Large intestine (tissue), 3 donors: ENCODE measurements around the gene SCNN1G. TPM values are rescaled to one million over a fixed set of nuclear protein-coding genes. Genes with fewer than 3 reads are reported as not detected.

Experiments
- DNase-seq, 2 donors: peaks; one replicate each; pipeline versions ENCODE4 v3.0.0 to v3.0.0-alpha.2; 2013
- H3K27ac ChIP-seq: one replicate; pipeline ENCODE4 v1.5.1; 2013; ENCODE audit warnings: low read length
- H3K27me3 ChIP-seq: 2 replicates; pipeline ENCODE4 v1.6.1; 2013; ENCODE audit warnings: low read length; ENCODE audit not compliant: control insufficient read depth, insufficient read depth
- H3K36me3 ChIP-seq: 2 replicates; pipeline ENCODE4 v1.6.1; 2013; ENCODE audit warnings: low read length; ENCODE audit not compliant: control insufficient read depth, insufficient read depth
- H3K4me1 ChIP-seq: one replicate; pipeline ENCODE4 v1.6.1; 2013; ENCODE audit warnings: low read length; ENCODE audit not compliant: control insufficient read depth, insufficient read depth
- H3K4me3 ChIP-seq: one replicate; pipeline ENCODE4 v1.5.1; 2013; ENCODE audit warnings: low read length
- H3K9me3 ChIP-seq: one replicate; pipeline ENCODE4 v1.6.1; 2013; ENCODE audit warnings: mild to moderate bottlenecking, low read depth, low read length, moderate library complexity; ENCODE audit not compliant: control insufficient read depth
- WGBS: methylation state at CpG from one replicate; pipeline ENCODE4 v1.1.5; 2013; ENCODE audit warnings: low lambda C conversion rate; ENCODE audit not compliant: insufficient coverage; 5-methylcytosine and 5-hydroxymethylcytosine counted together
- polyA plus RNA-seq: library from polyadenylated mRNA; unstranded; fragments of 120-200 nt; gene quantifications from one replicate; pipeline ENCODE4 v1.2.1, GENCODE V29; 2013

The SCNN1G gene
- polyA plus RNA-seq, 1 donor, result 0.03 TPM

- WGBS, result 86% methylated on average over 1 of the region's 7 CpGs
- H3K36me3 ChIP-seq, result no peaks in the 10 kb centered on the region
- H3K4me1 ChIP-seq, result no peaks in the 10 kb centered on the region
- no peak for DNase-seq
- peaks cover 11% of the 10 kb centered on the region for H3K27me3 ChIP-seq
- H3K27ac ChIP-seq, result no peak overlapping the region
- no peaks in the 10 kb centered on the region for H3K9me3 ChIP-seq
- H3K4me3 ChIP-seq, result no peak overlapping the region
These were observed 27.0 kb upstream of the SCNN1G start for GRCh38 chr16:23155445-23156049.

- Histone ChIP-seq H3K4me1 (no peaks in the 10 kb centered on the region), H3K27me3 (peaks cover 7% of the 10 kb centered on the region), H3K4me3 (no peak overlapping the region), H3K27ac (no peak overlapping the region), H3K9me3 (no peaks in the 10 kb centered on the region), H3K36me3 (no peaks in the 10 kb centered on the region)
- no CpG with 5 or more reads among the region's 3 CpGs for WGBS
- no peak for DNase-seq
These were observed 26.4 kb upstream of the SCNN1G start for GRCh38 chr16:23156110-23156509.

- H3K9me3 ChIP-seq, result no peaks in the 10 kb centered on the region
- H3K4me1 ChIP-seq, result no peaks in the 10 kb centered on the region
- H3K4me3 ChIP-seq, result no peak overlapping the region
- H3K27ac ChIP-seq, result no peak overlapping the region
- peaks cover 7% of the 10 kb centered on the region for H3K27me3 ChIP-seq
- no CpG with 5 or more reads among the region's 1 CpG for WGBS
- DNase-seq, result no peak
- H3K36me3 ChIP-seq, result no peaks in the 10 kb centered on the region
These were observed 25.5 kb upstream of the SCNN1G start for GRCh38 chr16:23156946-23157460.

- no CpG with 5 or more reads among the region's 6 CpGs for WGBS
These were observed 24.4 kb upstream of the SCNN1G start for GRCh38 chr16:23158114-23158513.

GRCh38 chr16:23160082-23160481, 22.5 kb upstream of the SCNN1G start:
- DNase-seq, result no peak
- Histone ChIP-seq H3K27ac (no peak overlapping the region), H3K4me3 (no peak overlapping the region), H3K4me1 (no peaks in the 10 kb centered on the region), H3K9me3 (no peaks in the 10 kb centered on the region), H3K27me3 (peaks cover 4% of the 10 kb centered on the region), H3K36me3 (no peaks in the 10 kb centered on the region)
- no CpG with 5 or more reads among the region's 4 CpGs for WGBS

More at GRCh38 chr16:23158114-23158513, 24.4 kb upstream of the SCNN1G start:
- H3K27ac ChIP-seq, result no peak overlapping the region
- no peak overlapping the region for H3K4me3 ChIP-seq
- no peak for DNase-seq
- H3K9me3 ChIP-seq, result no peaks in the 10 kb centered on the region
- no peaks in the 10 kb centered on the region for H3K36me3 ChIP-seq
- H3K27me3 ChIP-seq, result peaks cover 4% of the 10 kb centered on the region
- no peaks in the 10 kb centered on the region for H3K4me1 ChIP-seq

GRCh38 chr16:23160574-23160973, 22.0 kb upstream of the SCNN1G start:
- no peaks in the 10 kb centered on the region for H3K9me3 ChIP-seq
- H3K36me3 ChIP-seq, result no peaks in the 10 kb centered on the region
- peaks cover 3% of the 10 kb centered on the region for H3K27me3 ChIP-seq
- no peak overlapping the region for H3K27ac ChIP-seq
- 87% methylated on average over 3 of the region's 3 CpGs for WGBS
- no peak overlapping the region for H3K4me3 ChIP-seq
- no peaks in the 10 kb centered on the region for H3K4me1 ChIP-seq
- no peak for DNase-seq

- WGBS, result 80% methylated on average over 1 of the region's 2 CpGs
- Histone ChIP-seq H3K36me3 (no peaks in the 10 kb centered on the region), H3K9me3 (no peaks in the 10 kb centered on the region), H3K27me3 (no peaks in the 10 kb centered on the region), H3K27ac (no peak overlapping the region), H3K4me1 (no peaks in the 10 kb centered on the region), H3K4me3 (no peak overlapping the region)
- DNase-seq, result no peak
These were observed 18.6 kb upstream of the SCNN1G start for GRCh38 chr16:23163921-23164320.

GRCh38 chr16:23164736-23165135, 17.8 kb upstream of the SCNN1G start:
- Histone ChIP-seq H3K27me3 (no peaks in the 10 kb centered on the region), H3K4me3 (no peak overlapping the region), H3K36me3 (no peaks in the 10 kb centered on the region), H3K27ac (no peak overlapping the region), H3K4me1 (no peaks in the 10 kb centered on the region), H3K9me3 (no peaks in the 10 kb centered on the region)
- WGBS, result 100% methylated on average over 1 of the region's 4 CpGs
- no peak for DNase-seq

- no peak for DNase-seq
- WGBS, result no CpG with 5 or more reads among the region's 7 CpGs
- Histone ChIP-seq H3K27me3 (peaks cover 6% of the 10 kb centered on the region), H3K4me1 (no peaks in the 10 kb centered on the region), H3K4me3 (no peak overlapping the region), H3K36me3 (no peaks in the 10 kb centered on the region), H3K9me3 (no peaks in the 10 kb centered on the region), H3K27ac (no peak overlapping the region)
These were observed 10.0 kb upstream of the SCNN1G start for GRCh38 chr16:23172583-23172982.

- WGBS, result no CpG with 5 or more reads among the region's 3 CpGs
- Histone ChIP-seq H3K4me1 (no peaks in the 10 kb centered on the region), H3K9me3 (no peaks in the 10 kb centered on the region), H3K36me3 (no peaks in the 10 kb centered on the region), H3K27me3 (peaks cover 6% of the 10 kb centered on the region), H3K4me3 (no peak overlapping the region), H3K27ac (no peak overlapping the region)
- DNase-seq, result no peak
These were observed 9.6 kb upstream of the SCNN1G start for GRCh38 chr16:23172994-23173393.

- no peak for DNase-seq
- no CpG with 5 or more reads among the region's 2 CpGs for WGBS
- H3K4me3 ChIP-seq, result no peak overlapping the region
- no peaks in the 10 kb centered on the region for H3K4me1 ChIP-seq
- peaks cover 6% of the 10 kb centered on the region for H3K27me3 ChIP-seq
- H3K9me3 ChIP-seq, result no peaks in the 10 kb centered on the region
- no peaks in the 10 kb centered on the region for H3K36me3 ChIP-seq
- no peak overlapping the region for H3K27ac ChIP-seq
These were observed 7.9 kb upstream of the SCNN1G start for GRCh38 chr16:23174622-23175021.
